Stimulated activated CD8-positive, alpha-beta memory T cell treated with anti-CD3 and anti-CD28 coated beads, Interleukin-12 subunit alpha, Interleukin-12 subunit beta, amount 100 ng/mL, for 4 hours (primary cell): ENCODE data around the gene AADAC.
"Not testable (repeated sequence)": the region's sequence is repeated elsewhere in the genome, so short reads cannot be mapped to it uniquely, and the experiment has no call there.

Experiments
- DNase-seq: peaks from one replicate; pipeline ENCODE4 v3.0.0-alpha.2; 2020; ENCODE audit warnings: low read depth

AADAC gene, protein sequence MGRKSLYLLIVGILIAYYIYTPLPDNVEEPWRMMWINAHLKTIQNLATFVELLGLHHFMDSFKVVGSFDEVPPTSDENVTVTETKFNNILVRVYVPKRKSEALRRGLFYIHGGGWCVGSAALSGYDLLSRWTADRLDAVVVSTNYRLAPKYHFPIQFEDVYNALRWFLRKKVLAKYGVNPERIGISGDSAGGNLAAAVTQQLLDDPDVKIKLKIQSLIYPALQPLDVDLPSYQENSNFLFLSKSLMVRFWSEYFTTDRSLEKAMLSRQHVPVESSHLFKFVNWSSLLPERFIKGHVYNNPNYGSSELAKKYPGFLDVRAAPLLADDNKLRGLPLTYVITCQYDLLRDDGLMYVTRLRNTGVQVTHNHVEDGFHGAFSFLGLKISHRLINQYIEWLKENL

DNA sequence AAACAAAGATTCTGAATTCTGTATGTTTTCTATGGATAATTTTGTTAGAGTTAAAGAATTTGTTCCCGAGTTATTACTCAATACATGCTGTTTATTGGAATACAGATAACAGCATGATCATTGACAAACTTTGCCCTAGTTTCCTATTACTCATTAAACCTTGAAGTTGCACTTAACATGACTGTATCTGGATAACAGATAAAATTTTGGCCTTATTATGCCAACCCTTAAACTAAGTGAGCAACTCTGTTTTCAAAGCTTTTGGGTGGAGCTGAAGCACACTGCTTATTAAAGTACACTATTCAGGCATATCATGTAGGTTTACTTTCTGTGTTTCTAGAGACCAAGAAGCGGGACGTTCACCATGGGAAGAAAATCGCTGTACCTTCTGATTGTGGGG, at the start of gene AADAC:
Gene AADAC (plus strand): TSS at position 318 of the 400 bp plus-strand sequence. CDS start 47 bp downstream, at position 365.
- no peak for DNase-seq

- not testable (repeated sequence) for DNase-seq
Observed at GRCh38 chr3:151764699-151765098, 49.2 kb upstream of the AADAC start.

GRCh38 chr3:151765685-151766084, 48.2 kb upstream of the AADAC start:
- DNase-seq, result no peak

GRCh38 chr3:151766454-151766853, 47.5 kb upstream of the AADAC start:
- no peak for DNase-seq

DNA sequence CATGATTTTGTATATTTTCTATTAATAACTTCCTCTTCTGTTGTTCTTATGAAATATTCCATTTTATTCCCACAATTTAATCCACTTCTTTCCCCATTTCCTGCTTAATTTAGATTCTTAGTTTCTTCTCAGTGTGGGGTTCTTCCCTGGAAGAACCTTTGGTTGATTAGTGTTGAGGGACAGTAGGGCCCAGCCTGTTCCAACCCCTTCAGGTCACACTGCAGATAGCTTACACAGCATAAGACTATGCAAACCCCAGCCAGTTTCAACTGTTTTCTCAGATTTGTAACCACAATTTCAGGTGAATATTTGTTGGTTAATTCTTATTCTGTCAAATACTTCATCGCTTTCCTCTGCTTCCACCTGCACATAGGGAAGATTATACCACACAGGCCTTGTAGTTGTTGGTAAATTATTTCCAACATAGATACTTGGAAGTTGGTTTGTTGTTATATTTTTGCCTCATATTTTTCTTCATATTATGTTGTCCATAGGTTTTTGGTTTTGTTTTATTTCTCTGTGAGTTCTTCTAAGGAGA, 45.5 kb upstream of the AADAC start:
- no peak for DNase-seq

DNA sequence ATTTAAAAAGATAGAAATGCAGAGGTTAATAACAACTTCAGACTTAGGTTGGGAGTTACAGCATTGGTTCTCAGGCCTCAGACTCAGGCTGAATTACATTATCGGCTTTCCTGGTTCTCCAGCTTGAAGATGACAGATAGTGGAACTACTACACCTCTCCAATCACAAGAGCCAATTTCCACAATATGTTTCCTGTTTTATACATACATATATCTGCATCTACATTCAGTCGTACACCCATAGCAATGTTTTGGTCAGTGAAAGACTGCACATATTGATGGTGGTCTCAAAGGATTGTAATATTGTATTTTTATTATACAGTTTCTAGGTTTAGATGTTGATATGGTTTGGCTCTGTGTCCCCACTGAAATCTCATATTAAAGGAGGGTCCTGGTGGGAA, 44.7 kb upstream of the AADAC start:
- no peak for DNase-seq

- DNase-seq, result no peak
Observed at GRCh38 chr3:151770956-151771355, 43.0 kb upstream of the AADAC start.

DNA sequence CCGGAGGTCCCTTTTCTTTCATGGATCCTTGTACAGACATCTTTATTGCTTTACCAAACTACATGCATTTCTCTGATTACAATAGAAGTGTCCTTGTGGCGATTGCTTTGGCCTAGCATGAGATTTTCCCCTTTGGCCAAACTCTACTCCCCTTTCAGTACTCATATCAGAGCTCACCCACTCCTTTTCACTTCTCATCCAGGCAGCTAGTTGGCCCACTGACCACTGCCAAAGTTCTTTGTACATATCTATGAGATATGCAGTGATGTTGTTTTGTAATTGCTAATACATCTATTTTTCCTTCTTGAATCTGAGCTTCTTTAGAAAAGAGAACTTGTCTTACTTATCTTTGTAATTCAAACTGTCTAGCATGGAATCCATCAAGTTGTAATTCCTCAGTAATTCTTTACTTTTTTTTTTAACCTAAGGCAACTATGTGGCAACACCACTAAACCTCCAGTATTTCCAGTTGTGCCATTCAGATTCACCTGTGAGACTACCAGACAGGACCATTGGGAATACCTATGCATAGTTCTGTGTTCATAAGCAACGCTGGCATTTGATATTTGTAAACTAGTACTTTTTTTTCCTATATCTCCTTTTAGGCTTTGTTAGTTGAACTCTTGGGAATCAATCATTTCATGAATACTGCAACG, 41.0 kb upstream of the AADAC start:
- no peak for DNase-seq

DNA sequence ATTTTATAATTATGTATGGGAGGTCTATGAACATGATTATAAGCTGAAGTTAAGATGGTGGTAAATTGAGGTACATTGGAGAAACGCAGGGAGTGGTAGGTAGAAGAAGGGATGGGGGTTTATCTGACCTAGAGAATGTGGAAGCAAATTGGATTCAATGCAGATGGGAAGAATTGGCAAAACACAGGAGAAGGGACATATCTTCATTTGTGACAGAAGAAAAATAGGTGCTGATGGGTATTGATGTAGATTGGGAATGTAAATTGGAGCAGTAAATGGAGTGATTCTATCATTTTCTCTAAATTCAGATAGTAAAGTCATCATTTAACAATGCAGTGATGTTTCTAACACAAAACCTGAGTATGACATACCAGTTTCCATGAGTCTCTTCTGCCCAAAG, 39.7 kb upstream of the AADAC start:
- no peak for DNase-seq

GRCh38 chr3:151774910-151775309, 39.0 kb upstream of the AADAC start:
- no peak for DNase-seq

- no peak for DNase-seq
Observed at GRCh38 chr3:151775314-151776258, 38.3 kb upstream of the AADAC start.

DNA sequence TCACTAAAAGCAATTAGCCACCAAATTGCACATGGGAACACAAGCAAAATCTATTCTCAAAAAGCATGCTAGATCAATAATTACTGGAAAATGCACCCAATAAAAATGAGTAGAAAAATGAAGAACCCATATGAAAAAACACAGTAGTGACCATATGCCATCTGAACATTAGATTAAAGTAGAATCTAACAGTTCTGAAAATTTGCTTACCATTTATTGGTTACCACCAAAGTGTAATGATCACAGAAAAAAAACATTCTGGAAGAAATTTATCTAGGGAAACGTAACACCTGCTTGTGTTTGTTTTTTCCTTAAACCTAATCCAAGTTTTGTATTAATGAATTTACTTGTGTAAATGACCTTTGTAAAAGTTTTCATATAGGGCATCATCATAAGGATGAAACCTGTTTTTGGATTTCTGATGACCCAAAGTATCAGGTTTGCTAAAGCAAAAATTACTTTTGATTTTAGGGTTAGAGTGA, 37.6 kb upstream of the AADAC start:
- DNase-seq, result no peak

DNA sequence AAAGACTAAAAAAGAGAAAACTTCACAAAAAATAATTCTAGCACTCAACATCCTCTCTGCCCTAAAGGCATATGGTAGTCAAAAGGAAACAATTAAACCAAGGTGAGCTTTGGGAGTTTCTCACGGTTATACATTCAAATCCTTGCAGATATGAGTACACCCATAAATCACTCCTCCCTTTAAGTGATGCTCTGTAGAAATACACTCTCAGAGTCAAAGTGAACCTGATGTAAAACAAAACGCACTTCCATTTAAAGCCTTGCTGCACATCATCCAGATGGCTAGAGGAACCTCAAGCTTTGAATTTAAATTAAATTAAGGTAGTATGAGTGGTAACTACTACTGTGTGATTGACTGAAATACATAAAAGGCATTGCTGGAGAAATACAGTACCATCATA, 36.0 kb upstream of the AADAC start:
- no peak for DNase-seq

GRCh38 chr3:151787626-151788025, 26.3 kb upstream of the AADAC start:
- DNase-seq, result no peak

- DNase-seq, result no peak
Observed at GRCh38 chr3:151788401-151788800, 25.5 kb upstream of the AADAC start.

GRCh38 chr3:151789853-151790463, 24.0 kb upstream of the AADAC start:
- no peak for DNase-seq

DNA sequence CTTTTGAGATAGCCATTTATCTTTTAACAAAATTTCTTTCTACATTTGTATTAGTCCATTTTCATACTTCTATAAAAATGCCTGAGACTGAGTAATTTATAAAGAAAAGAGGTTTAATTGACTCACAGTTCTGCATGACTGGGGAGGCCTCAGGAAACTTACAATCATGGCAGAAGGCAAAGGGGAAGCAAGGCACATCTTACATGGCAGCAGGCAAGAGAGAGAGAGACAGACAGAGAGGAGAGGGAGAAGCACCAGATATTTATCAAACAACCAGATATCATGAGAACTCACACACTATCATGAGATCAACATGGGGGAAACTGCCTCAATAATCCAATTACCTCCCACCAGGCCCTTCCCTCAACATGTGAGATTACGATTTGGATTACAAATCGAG, 23.2 kb upstream of the AADAC start:
- DNase-seq, result not testable (repeated sequence)

- no peak for DNase-seq
Observed at GRCh38 chr3:151792411-151792810, 21.5 kb upstream of the AADAC start.

DNA sequence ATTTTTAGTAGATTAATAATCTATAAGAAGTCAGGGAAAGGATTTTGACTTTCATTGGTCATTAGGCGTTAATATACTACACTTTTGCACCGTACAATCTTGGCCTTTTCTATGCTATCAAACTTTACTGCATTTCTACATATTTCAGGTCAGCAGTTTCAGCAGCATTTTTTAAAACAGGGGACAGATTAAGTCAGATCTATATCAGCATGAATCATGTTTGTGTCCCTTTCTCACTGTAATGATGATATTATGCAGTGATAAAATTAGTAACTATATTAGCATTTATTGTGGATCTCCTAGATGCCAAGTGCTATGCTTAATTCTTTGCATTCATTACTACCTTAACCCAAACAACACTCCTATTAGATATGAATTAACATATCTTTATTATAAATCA, 20.3 kb upstream of the AADAC start:
- DNase-seq, result no peak

- no peak for DNase-seq
Observed at GRCh38 chr3:151794080-151794479, 19.8 kb upstream of the AADAC start.

GRCh38 chr3:151795276-151795675, 18.6 kb upstream of the AADAC start:
- DNase-seq, result no peak
